Smooth muscle cell of the brain vasculature (primary cell): Measurements from ENCODE around the gene EIF2B1.
"Not testable (repeated sequence)": the region's sequence is repeated elsewhere in the genome, so short reads cannot be mapped to it uniquely, and the experiment has no call there.

Experiments
- DNase-seq: peaks from one replicate; pipeline ENCODE4 v3.0.0-alpha.2; 2012; ENCODE audit warnings: low read depth, low spot score

Gene EIF2B1

GRCh38 chr12:123617580-123617979, 15.9 kb downstream of the EIF2B1 start:
- no peak for DNase-seq

GRCh38 chr12:123617144-123617543, 16.3 kb downstream of the EIF2B1 start:
- no peak for DNase-seq

GRCh38 chr12:123614531-123614930, 19.0 kb downstream of the EIF2B1 start:
- DNase-seq = no peak

- no peak for DNase-seq
These were observed 19.4 kb downstream of the EIF2B1 start for GRCh38 chr12:123614110-123614509.

GRCh38 chr12:123608182-123608581, 25.3 kb downstream of the EIF2B1 start:
- DNase-seq = no peak

- DNase-seq = no peak
These were observed 25.7 kb downstream of the EIF2B1 start for GRCh38 chr12:123607756-123608155.

- not testable (repeated sequence) for DNase-seq
These were observed 30.0 kb downstream of the EIF2B1 start for GRCh38 chr12:123603495-123603894.

- no peak for DNase-seq
These were observed 30.8 kb downstream of the EIF2B1 start for GRCh38 chr12:123602651-123603195.

GRCh38 chr12:123601602-123602489, 31.6 kb downstream of the EIF2B1 start, which contains the start of gene DDX55:
TSS of gene DDX55 (plus strand) at chr12:123602099. CDS start at chr12:123602149, 50 bp downstream.
- DNase-seq = peak; percentile 36

GRCh38 chr12:123599721-123600120, 33.8 kb downstream of the EIF2B1 start:
- DNase-seq = no peak

GRCh38 chr12:123599310-123599709, 34.2 kb downstream of the EIF2B1 start:
- no peak for DNase-seq

GRCh38 chr12:123598522-123598921, 35.0 kb downstream of the EIF2B1 start:
- DNase-seq = no peak

GRCh38 chr12:123597100-123597499, 36.4 kb downstream of the EIF2B1 start:
- DNase-seq = no peak

GRCh38 chr12:123595729-123596128, 37.8 kb downstream of the EIF2B1 start:
- no peak for DNase-seq

GRCh38 chr12:123591702-123592481, 41.6 kb downstream of the EIF2B1 start:
- DNase-seq = no peak

- DNase-seq = no peak
These were observed 52.7 kb downstream of the EIF2B1 start for GRCh38 chr12:123580772-123581171.

GRCh38 chr12:123578829-123579228, 54.7 kb downstream of the EIF2B1 start:
- not testable (repeated sequence) for DNase-seq

- DNase-seq = no peak
These were observed 55.2 kb downstream of the EIF2B1 start for GRCh38 chr12:123578243-123578642.

- no peak for DNase-seq
These were observed 56.9 kb downstream of the EIF2B1 start for GRCh38 chr12:123576611-123577010.

- DNase-seq = no peak
These were observed 59.6 kb downstream of the EIF2B1 start for GRCh38 chr12:123573870-123574269.

GRCh38 chr12:123572391-123572790, 61.1 kb downstream of the EIF2B1 start:
- DNase-seq = no peak

GRCh38 chr12:123571343-123571813, 62.1 kb downstream of the EIF2B1 start:
- no peak for DNase-seq
